HG03064 (cell line): ENCODE results near the gene RBKS.

ENCODE experiments used
- ATAC-seq: cut with Tn5 transposase; IDR thresholded peaks from one replicate; pipeline ENCODE4 v1.9.1; 2021; ENCODE audit warnings: low read depth; ENCODE audit not compliant: unreplicated experiment

Gene RBKS

GRCh38 chr2:27890146-27890923 lies at the start of gene RBKS, which contains the start of gene BABAM2:
RBKS (minus strand) TSS chr2:27890387; CDS start chr2:27890345, 42 bp downstream.
BABAM2 (plus strand) TSS chr2:27890729; CDS start chr2:27894557, 3,828 bp downstream.
- peak; percentile 83 for ATAC-seq

GRCh38 chr2:27935026-27935425 lies 44.8 kb upstream of the RBKS start:
- no peak for ATAC-seq

- ATAC-seq = no peak
Measured at GRCh38 chr2:27932396-27932795, 42.2 kb upstream of the RBKS start.

GRCh38 chr2:27931361-27931950 lies 41.3 kb upstream of the RBKS start:
- ATAC-seq = no peak

GRCh38 chr2:27929916-27930486 lies 39.8 kb upstream of the RBKS start:
- ATAC-seq = no peak

GRCh38 chr2:27925766-27926472 lies 35.7 kb upstream of the RBKS start:
- ATAC-seq = no peak

GRCh38 chr2:27922842-27923241 lies 32.7 kb upstream of the RBKS start:
- ATAC-seq = no peak

- no peak for ATAC-seq
Measured at GRCh38 chr2:27921880-27922547, 31.8 kb upstream of the RBKS start.

GRCh38 chr2:27921424-27921823 lies 31.2 kb upstream of the RBKS start:
- ATAC-seq = no peak

- no peak for ATAC-seq
Measured at GRCh38 chr2:27920148-27920885, 30.1 kb upstream of the RBKS start.

GRCh38 chr2:27916293-27916995 lies 26.3 kb upstream of the RBKS start:
- ATAC-seq = no peak

- ATAC-seq = no peak
Measured at GRCh38 chr2:27915874-27916273, 25.7 kb upstream of the RBKS start.

- ATAC-seq = no peak
Measured at GRCh38 chr2:27915191-27915590, 25.0 kb upstream of the RBKS start.

GRCh38 chr2:27914805-27915175 lies 24.6 kb upstream of the RBKS start:
- no peak for ATAC-seq

GRCh38 chr2:27914041-27914804 lies 24.0 kb upstream of the RBKS start:
- no peak for ATAC-seq

- no peak for ATAC-seq
Measured at GRCh38 chr2:27912512-27912911, 22.3 kb upstream of the RBKS start.

GRCh38 chr2:27911458-27912210 lies 21.4 kb upstream of the RBKS start:
- no peak for ATAC-seq

- ATAC-seq = no peak
Measured at GRCh38 chr2:27909901-27910300, 19.7 kb upstream of the RBKS start.
